ENCODE measurements around the gene DOK5.

The DOK5 gene

DNA sequence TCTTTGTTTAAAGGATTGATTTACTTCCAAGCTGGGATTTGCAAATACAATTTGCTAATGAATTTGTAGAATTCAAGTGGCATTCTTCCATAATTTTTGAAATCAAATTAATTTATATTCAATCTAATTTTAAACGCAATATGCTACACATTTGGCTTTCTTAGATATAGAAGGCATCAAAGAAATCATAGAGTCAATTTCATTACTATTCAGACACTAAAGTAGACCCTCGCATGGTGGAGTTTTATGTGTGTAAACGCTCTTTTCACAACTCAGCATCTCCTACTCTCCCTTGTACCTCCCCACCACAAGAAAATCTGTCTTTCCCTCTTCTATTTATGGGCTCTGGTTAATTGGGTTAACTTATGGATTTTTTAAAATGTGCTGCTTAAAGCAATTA is 144.3 kb downstream of the DOK5 start:
- DNase-seq, result no peak

DNA sequence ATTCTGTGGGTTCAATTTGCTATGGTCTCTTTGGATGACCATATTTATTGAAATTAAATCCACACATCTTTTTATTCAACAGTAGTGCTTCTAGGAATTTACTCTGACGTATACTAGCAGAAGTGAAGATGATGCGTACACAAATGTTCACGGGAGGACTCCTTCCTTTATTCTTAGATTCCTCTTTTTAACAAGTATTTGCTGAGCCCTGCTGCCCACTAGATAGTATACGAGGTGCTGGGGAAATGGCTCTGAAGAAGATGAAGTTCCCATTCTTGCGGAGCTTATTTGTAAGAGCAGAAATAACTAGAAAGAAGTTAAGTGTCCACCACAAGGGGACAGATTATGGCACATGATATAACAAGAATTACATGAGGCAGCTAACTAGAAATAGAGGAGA is 145.2 kb downstream of the DOK5 start:
- no peak for DNase-seq

DNA sequence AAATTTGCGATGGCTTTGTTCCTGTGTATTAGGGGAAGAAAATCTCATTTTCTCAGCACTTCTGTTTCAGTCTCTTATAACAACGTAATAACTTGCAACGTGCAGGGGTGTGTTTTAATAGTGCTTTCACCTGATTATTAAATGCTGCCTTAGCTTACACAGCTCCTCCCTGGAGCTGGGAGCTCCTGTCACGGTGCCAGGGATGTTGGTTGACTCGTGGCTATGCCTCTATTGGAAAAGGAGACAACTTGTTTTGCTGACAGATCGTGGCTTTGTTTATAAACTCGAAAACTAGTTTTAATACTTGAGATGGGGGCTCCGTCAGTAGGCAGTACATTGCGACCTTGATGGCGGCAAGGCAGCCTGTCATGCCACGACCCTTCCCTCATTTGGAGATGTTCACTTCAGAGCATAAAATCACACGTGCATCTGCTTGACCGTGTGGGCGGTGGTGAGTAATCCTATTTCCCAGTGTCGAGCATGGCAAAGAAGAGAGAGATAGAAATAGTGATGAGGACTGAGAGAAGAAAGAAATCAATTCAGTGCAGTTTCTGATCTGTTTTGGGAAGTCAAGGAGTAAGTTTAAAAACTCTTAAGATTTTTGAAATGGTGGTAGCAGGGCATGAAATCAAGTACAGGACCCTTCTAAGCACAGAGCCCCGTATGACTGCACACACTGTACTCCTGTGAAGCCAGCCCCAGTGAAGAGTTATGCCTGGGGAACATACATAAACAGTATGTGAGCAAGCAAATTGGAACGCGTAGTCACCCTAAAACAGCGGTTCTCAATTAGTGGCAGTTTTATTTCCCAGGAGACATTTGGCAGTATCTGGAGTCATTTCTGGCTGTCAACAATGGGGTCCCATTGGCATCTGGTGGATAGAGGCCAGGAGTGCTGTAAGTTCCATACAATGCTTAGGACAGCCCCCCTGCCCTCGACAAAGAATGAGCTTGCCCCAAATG is 147.2 kb downstream of the DOK5 start:
- no peak for DNase-seq

DNA sequence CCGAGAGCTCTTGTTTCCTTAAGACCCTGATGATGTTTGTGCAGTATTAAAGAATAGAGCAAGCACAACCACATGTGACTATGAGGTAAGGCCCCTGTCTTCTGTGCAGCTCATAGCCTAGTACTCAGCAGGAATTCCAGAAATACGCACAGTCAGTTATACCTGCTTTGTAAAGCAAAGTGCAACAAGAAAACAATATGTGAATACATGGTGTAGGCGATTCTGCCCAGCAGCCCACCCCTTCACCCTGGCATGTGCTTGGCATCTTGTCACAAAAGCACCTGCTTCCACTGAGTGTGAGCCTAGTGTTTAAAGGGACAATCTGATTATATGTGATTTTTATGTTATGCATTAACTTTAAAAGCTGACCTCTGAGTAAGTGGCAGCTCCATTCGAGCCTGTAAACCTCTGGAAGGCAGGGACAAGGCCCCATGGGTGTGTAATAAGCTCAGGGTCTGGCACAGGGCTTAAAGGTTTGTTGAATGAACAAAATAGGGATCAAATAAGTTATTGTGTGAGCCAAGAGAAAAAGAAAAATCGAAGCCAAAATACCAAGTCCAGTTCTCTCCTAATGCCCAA is 148.7 kb downstream of the DOK5 start:
- no peak for DNase-seq

DNA sequence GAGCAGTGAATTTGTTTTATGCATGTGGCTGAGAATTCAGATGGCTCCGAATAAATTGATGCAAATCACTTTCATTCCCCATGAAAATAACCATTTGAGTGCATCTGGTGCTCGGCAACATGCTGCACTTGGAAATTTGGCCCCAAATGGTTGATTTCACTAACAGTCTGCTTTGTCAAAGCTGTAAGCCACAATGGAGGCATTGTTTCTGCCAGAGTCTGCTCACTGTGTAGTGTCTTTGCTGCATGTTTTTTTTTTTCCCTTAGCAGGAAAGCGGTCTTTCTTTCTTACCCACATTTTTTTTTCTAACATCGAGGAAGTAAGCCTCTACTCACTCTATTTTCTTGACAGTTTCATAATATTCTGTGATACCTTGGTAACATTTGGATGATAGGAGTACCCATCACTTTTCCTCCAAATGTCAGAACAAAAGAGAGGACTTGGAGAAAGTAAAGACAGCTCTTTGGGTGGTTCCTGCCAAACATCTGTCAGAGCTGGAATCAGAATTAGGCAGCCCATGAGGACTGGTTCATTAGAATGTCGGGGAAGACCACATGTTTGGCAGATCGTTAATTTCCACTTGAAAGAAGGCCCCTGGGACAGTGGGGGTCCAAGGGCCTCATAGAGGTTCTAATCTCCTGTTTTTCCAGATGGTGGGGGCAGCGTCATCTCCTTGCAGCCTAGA is 149.5 kb downstream of the DOK5 start:
- DNase-seq, result no peak

DNA sequence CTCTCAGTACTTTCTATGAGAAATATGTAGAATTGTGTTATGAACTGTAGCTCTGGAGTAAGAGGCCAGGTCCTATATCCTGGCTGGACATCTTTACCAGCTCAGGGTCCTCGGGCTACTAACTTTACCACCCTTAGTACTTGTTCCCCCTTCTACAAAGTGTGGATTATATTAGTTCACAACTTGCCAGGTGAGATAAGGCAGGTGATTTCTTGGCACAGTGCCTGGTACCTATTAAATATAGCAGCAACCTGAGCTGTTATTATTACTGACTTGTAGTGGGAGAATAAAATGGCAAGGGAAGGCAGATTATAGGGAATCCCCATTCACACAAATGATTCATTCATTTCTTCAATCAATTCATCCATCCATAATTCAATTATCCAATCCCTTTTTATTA is 150.1 kb downstream of the DOK5 start:
- DNase-seq, result no peak

DNA sequence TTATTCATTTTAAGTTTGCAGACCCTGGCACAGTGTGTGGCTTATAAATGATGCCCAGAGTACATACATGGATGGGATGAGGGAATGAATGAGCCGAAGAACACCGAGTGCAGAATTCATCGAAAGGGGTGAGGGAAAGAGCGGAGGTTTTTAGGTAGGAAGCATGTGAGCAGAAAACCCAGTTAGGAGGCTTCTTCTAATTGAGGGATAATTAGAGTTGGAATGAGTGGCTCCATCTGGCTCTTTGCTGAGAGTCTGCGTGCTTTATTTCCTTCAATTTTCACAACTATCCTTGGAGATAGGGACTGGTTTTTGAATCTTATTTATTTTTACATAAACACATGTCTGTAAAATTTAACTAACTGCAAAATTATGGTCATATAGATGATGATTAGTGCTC is 150.7 kb downstream of the DOK5 start:
- no peak for DNase-seq

DNA sequence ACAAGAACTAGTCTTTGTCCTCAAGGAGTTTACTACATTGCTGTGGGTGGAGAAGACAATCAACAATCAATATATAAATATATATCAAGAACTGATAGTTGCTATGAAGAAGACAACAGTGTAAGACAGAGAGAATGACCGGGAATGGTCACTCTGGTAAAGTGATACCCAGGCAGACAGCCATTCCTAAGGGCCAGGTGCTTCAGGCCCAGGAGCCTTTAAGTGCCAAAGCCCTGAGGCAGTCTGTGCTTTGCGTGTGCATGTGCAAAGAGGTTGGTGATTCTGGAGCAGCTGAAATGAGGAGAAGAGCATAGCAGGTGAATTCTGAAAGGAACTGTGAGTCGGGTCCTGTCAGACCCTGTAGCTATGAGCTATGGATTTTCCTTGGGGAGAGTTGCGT is 154.2 kb downstream of the DOK5 start:
- DNase-seq, result no peak

DNA sequence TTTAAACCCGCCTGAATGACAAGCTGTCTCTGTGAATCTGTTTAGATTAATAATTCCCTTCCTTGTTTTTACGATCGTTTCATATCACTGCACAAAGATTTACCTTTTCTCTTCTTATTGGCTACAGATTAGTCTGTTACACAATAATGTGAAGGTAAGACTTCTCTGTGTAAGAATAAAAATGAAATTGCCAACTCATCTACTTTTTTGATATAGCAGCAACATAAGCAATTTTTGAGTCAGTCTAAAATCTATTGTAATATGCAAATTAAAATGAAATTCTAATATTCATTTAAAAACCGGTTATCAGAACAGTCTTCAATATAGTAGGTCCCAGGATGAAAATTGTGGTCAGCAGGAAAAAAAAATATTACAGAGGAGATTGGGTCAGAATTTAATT is 155.2 kb downstream of the DOK5 start:
- DNase-seq, result no peak

DNA sequence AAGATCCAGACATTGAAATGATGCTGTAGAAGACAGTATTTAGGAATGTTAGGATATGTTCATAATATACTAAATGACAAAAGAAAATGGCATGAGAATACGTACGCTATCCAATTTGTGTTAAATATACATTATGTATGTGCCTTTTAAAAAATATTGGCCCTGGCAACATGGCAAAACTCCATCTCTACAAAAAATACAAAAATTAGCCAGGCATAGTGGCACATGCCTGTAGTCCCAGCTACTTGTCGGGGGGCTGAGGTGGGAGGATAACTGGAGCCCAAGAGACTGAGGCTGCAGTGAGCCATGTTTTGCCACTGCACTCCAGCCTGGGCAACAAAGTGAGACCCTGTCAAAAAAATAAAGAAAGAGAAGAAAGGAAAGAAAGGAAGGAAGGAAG is 155.7 kb downstream of the DOK5 start:
- no peak for DNase-seq

DNA sequence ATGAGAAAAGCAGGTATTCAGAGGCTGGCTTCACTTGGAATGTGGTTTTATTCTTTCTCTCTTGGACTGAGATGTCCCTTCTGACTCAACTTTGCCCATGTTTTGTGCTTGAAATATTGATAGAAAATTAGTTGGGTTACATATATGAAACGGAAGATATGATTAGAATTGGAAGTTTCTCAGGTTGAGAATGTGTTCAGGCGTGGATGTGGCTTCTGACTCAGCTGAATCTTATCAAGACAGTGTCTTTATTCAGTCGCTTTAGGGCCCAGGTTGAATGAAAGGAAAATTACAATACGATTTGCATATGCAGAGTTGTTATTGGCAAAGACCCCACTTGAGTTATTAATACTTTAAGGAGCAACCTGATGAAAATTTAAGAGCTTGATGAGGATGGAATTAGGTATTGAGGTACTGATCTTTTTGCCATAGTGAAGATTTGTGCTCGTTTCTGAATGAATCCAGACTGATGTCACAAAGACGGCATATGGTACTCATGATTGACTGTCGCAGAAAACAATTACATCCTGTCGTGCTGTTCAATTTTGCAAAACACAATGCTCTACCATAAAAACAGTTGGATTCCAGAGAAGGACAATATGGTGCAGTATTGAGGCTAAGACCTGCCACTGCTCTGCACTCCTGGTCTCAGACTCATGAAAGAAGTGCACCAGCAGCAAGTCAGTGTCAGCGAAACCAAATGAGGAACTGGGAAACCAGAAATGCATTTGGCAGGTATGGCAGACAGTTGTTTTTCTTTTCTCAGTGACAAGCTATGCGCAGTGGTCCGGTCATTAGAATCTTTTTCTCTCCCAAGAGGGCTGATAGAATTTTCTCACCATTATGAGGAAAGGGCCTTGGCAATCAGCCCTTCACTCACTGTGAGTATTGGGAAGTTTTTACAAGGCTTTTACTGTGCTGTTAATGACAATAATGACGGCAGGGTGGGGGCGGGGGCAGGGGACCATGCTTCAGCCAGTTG is 158.3 kb downstream of the DOK5 start:
- DNase-seq, result no peak

DNA sequence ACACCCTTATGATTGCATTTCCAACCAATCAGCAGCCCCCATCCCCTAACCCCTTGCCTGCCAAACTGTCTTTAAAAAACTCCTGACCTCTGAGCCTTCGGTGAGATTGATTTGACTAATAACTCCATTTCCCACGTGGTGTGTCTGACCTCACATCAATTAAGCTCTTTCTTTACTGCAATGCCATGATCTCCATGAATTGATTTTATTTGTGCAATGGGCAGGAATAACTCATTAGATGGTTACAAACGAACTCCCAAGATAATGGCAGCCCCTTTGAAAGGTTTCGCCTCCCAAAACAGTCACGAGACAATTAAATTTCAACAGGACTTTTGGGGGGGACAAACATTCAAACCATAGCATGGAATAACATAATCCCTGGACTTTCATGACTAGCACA is 161.2 kb downstream of the DOK5 start:
- DNase-seq, result no peak

DNA sequence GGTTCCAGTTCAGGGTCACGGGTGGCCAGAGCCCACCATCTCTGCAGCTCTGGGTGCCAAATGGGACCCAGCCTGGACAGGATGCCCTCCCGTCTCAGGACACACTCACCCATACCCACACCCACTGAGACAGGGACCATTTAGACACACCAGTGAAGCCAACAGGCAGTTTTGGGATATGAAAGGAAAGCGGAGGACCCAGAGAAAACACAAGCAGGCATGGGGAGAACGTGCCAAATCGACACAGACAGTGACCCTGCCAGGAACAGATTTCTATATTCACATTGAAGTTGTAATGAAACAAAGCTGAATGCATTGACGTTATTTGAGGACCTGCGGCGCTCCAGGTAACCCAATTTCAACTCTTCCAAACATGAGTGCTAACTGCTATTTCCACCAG is 164.5 kb downstream of the DOK5 start:
- DNase-seq, result no peak

DNA sequence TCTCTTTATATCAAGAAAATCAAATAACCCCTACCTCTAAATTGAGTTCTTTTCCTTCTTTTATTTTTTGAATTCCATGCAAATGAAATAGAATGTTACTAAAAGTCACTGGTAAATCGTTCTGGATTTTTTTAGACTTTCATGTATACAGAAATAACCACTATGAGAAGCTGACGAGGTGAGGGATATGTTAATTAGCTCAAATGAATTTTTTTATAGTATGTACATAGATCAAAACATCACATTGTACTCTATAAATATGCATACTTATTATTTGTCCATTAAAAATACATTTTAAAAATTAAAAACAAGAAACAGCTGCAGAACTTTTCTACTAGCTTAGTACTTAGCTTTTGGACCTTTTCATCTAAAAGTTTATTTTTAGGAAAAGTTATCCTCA is 165.4 kb downstream of the DOK5 start:
- DNase-seq, result no peak

DNA sequence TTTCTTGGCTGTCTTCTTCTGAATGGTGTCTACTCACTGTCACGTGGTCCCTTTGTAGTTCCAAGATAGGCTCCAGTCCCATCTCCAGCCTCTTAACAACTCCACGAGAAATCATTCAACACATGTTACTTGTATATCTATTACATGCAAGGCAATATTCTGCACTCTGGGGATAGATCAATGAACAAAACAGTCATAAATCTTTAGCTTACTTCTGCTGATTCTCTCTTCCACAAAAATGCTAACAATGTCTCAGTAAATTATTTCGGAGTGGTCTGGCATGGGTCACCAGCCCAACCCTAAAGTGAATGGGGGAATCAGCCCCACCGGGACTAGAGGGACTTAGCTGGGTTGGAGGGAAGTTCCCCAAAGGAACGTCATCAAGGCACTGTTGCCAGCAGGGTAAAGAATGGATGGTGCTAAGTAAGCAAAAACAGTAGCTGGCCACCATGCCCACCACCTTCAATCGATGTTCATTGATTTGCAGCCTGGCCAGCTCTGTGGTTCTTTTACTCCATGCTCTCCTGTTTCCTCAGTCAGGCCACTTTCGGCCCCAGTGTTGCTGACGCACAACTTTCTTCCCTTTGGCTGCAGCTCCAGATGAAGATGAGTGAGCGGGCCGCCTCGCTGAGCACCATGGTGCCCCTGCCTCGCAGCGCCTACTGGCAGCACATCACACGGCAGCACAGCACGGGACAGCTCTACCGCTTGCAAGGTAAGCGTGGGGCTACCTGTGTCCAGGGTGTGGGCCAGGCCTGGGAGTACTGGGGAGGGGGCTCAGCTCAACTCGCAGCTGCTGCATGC is 167.7 kb downstream of the DOK5 start:
- no peak for DNase-seq

DNA sequence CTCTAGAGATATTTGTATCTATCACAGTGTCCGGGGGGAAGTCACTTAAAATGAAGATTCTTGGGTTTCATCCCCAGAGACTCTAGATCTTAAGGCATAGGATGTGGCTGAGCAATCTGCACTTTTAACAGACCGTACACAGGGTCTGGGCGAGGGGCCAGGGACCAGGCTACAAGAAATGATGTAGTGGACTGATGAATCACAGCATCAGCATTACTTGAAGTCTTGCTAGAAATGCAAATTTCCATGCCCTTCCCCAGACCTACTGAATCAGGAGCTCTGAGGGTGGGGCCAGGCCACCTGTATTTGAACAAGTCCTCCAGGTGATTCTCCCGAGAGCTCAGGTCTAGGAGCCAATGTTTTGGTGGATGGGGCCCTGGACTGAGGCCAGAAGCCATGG is 168.4 kb downstream of the DOK5 start:
- DNase-seq, result no peak

DNA sequence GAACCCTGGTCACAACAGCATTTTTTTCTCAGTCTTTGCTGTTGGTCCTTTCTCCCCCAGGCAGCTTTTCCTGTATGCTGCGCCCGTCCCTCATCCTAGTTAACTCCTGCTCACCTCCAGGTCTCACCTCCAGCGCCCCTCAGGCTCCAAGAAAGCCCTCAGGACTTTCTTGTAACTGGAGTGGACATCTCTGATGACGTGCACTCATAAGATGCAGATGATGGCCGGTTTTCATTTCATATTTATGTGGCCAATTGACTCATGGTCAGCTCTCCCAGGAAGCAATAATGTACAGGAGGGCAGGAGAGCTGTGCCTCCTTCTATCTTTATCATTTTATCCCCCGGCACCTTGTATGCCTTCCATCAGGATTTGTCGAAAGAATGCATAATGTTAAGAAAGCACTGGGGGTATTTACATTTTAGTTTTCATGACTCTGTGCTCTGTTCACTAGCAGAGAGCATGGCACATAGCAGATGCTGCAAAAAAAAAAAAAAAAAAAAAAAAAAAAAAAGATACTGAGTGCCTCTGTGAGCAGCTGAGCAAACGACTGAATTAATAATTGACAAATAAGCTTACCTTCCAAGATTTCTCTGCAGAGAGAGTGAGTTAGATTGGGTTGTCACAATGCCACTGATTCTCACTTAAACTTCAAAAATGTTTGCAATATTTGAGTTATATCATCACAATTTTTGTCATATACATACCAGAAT is 170.2 kb downstream of the DOK5 start:
- no peak for DNase-seq

DNA sequence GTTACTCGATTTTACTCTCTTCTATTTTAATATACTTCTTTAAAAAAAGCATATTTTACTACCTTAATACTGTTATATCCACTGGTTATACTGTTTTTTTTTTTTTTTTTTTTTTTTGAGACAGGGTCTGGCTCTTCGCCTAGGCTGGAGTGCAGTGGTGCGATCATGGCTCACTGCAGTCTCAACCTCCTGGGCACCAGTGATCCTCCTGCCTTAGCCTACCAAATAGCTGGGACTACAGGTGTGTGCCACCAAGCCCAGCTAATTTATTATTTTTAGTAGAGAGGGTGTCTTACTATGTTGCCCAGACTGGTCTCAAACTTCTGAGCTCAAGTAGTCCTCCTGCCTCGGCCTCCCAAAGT is 170.7 kb downstream of the DOK5 start:
- no peak for DNase-seq

DNA sequence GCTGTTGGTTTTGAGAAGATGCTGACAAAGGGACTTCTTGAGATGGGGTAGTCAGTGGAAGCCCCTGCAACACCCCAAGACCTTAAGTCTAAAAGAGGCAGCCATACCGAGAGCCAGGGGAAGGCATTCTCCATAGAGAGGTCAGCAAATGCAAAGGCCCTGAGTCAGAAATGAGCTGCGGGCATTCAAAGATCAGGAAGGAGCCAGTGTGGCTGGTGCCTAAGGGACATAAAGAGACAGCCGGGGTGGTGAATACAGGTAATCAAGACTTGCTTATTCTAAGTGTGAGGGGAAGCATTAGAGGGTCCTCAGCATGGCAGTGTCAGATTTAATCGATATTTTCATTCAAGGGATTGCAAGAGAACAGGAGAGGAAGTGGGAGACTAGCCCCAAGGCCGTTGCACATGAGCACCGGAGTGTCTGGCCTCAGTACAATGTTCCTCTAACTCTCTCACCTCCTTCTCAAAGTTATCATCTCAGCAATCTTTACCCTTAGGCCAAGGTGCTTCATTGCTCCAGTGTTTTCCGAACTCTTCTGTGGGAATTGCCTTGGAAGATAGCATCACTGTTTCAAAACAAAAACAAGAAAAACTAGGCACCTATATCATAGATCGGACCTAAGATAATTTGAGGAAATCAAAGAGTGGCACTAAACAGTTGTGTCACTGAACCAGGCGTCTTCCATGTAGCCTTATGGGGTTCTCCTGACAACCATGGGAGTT is 173.2 kb downstream of the DOK5 start:
- no peak for DNase-seq

DNA sequence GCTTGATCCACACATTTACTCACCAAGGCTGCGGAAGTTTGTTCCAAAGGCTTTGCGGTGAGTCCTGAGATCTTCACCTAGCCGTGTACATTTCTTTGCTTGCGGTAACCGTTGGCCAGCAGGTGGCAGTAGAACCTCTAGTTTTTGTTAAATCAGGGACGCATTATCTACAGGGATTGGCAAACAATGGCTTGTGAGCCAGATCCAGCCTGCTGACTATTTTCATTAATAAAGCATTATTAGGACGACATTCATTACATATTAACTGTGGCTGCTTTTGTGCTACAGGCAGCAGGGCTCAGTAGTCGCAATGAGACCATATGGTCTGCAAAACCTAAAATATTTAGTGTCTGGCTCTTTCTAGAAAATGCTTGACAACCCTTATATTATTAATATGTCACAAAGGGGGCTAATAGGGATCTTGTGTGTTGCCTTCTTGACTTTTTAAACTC is 174.1 kb downstream of the DOK5 start:
- peak; percentile 67 to 73 for DNase-seq
